Measurements from ENCODE around the gene MYO18A.

DNA sequence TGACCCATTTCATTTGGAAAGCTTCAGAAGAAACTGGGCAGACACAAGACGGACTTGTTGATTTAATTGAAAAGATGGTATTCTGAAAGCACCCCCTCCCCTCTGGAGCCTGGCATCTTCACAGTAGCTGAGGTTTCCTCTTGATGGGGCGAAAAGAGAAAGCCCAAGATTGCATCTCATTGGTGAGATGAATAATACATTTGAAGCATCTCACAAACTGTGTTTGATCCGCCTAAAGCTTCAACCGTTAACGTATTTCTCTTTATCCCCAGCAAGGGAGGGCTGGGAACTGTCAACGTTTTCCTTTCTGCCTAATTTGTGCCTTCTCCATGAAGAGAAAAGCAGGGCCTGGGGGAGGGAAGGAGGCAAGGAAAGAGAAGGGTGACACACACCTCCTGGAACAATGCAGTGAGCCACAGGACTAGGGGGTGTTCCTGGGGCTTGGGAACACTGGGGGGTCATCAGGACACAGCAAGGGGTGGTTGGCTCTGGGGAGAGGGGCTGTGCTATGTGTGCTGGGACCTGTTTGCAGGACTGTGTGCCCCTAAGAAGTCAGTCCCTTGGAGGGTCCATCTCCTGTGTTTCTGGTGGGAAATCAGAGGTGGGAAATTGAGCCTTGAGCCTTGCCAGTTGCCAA, 155.8 kb downstream of the MYO18A start:
- TF ChIP-seq, protein P1, sequence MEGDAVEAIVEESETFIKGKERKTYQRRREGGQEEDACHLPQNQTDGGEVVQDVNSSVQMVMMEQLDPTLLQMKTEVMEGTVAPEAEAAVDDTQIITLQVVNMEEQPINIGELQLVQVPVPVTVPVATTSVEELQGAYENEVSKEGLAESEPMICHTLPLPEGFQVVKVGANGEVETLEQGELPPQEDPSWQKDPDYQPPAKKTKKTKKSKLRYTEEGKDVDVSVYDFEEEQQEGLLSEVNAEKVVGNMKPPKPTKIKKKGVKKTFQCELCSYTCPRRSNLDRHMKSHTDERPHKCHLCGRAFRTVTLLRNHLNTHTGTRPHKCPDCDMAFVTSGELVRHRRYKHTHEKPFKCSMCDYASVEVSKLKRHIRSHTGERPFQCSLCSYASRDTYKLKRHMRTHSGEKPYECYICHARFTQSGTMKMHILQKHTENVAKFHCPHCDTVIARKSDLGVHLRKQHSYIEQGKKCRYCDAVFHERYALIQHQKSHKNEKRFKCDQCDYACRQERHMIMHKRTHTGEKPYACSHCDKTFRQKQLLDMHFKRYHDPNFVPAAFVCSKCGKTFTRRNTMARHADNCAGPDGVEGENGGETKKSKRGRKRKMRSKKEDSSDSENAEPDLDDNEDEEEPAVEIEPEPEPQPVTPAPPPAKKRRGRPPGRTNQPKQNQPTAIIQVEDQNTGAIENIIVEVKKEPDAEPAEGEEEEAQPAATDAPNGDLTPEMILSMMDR (IDR thresholded peaks at IDR 0.05; ENCODE audit: poor library complexity), result no peak
- TF ChIP-seq EZH2 (IDR thresholded peaks at IDR 0.05; ENCODE audit: borderline replicate concordance) (no peak), EZH2phosphoT487 (IDR thresholded peaks at IDR 0.05; ENCODE audit: low read depth, severe bottlenecking, unreplicated experiment) (no peak)
